Common myeloid progenitor, CD34-positive (primary cell): ENCODE data around the gene KLHL15.

ENCODE experiments used
- CTCF ChIA-PET: fragments of 350-600 bp; sonication (Branson Sonifier 250); formaldehyde crosslinking; loops from one replicate; lab custom pipeline; 2021; ENCODE audit warnings: antibody characterized with exemption; lab: Charles Lee
- POLR2A ChIA-PET: fragments of 350-600 bp; sonication (Branson Sonifier 250); formaldehyde crosslinking; loops from one replicate; lab custom pipeline; 2021; ENCODE audit warnings: antibody characterized with exemption; lab: Charles Lee
- DNase-seq, 3 donors: peaks; one replicate each; pipeline versions ENCODE4 v3.0.0 to v3.0.0-alpha.2; 2013
- H3K27ac ChIP-seq, 2 experiments: 1 replicate in 1 of 2; 2 replicates in 1 of 2; pipeline ENCODE4 v1.7.0; 2013; ENCODE audit warnings: inconsistent platforms in 2 of 2, low read length in 2 of 2, mild to moderate bottlenecking in 2 of 2, low read depth in 1 of 2, moderate library complexity in 1 of 2; ENCODE audit not compliant: severe bottlenecking in 2 of 2, insufficient read depth in 1 of 2, poor library complexity in 1 of 2
- H3K27me3 ChIP-seq, 5 experiments: replicated peaks in 2 of 5; 1 replicate in 3 of 5; 2 replicates in 2 of 5; pipeline versions ENCODE4 v1.6.1 to v1.7.0; 2013; ENCODE audit warnings: low read length in 4 of 5, mild to moderate bottlenecking in 2 of 5, moderate library complexity in 2 of 5, inconsistent platforms in 1 of 5; ENCODE audit not compliant: insufficient read depth in 5 of 5, control insufficient read depth in 4 of 5
- H3K36me3 ChIP-seq, 4 experiments: 1 replicate in 2 of 4; 2 replicates in 2 of 4; pipeline versions ENCODE4 v1.6.1 to v1.7.0; 2013; ENCODE audit warnings: low read length in 3 of 4, control low read depth in 1 of 4, mild to moderate bottlenecking in 1 of 4; ENCODE audit not compliant: control insufficient read depth in 4 of 4, insufficient read depth in 4 of 4
- H3K4me1 ChIP-seq, 4 experiments: 1 replicate in 3 of 4; 2 replicates in 1 of 4; pipeline versions ENCODE4 v1.6.1 to v1.7.1; 2013; ENCODE audit warnings: low read length in 3 of 4, mild to moderate bottlenecking in 3 of 4, control low read depth in 1 of 4, inconsistent platforms in 1 of 4, moderate library complexity in 1 of 4; ENCODE audit not compliant: control insufficient read depth in 4 of 4, insufficient read depth in 4 of 4; ENCODE audit errors: control extremely low read depth in 1 of 4
- H3K4me3 ChIP-seq, 7 experiments: 1 replicate in 4 of 7; 2 replicates in 3 of 7; pipeline versions ENCODE4 v1.5.1 to v1.7.0; 2013; ENCODE audit warnings: mild to moderate bottlenecking in 7 of 7, low read length in 6 of 7, moderate library complexity in 6 of 7, inconsistent platforms in 2 of 7, low read depth in 2 of 7, control low read depth in 1 of 7; ENCODE audit not compliant: insufficient read depth in 4 of 7, control insufficient read depth in 1 of 7; ENCODE audit errors: extremely low read depth in 1 of 7
- H3K9me3 ChIP-seq, 5 experiments: 1 replicate in 4 of 5; 2 replicates in 1 of 5; pipeline versions ENCODE4 v1.6.1 to v1.7.1; 2013; ENCODE audit warnings: low read length in 4 of 5, mild to moderate bottlenecking in 2 of 5, inconsistent platforms in 1 of 5, low read depth in 1 of 5, moderate library complexity in 1 of 5; ENCODE audit not compliant: control insufficient read depth in 4 of 5, insufficient read depth in 2 of 5; ENCODE audit errors: control extremely low read depth in 1 of 5
- WGBS: methylation state at CpG from one replicate; pipeline ENCODE4 v1.1.5; 2013; ENCODE audit not compliant: insufficient coverage; 5-methylcytosine and 5-hydroxymethylcytosine counted together

KLHL15 gene

DNA sequence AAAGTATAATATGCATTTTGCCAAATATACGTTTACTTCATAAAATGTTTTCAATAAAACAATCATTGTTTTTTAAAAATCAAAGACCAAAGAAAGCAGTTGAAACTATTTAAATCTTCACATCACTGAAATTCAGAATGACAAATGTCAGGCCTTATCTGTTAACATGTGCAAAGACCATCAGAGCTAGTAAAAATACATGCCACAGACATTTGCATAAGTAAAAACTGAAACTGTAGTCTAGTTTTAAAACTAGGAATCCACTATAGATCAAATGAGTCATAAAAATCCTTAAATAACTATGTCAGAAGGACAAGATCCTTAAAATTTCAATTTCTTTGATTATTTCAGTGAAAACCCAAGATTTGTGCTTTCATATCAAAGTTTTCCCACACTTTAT is 24.8 kb downstream of the KLHL15 start:
- Histone ChIP-seq H3K27ac (no peak overlapping the region), H3K9me3 (no peaks in the 10 kb centered on the region), H3K4me3 (no peak overlapping the region), H3K4me1 (no peaks in the 10 kb centered on the region), H3K36me3 (peaks cover 0 to 15% (median 5%) of the 10 kb centered on the region in 4 experiments), H3K27me3 (peaks cover 0 to under 1% (median 0%) of the 10 kb centered on the region in 5 experiments)
- WGBS = no CpG with 5 or more reads among the region's 1 CpG
- ChIA-PET CTCF (no interaction called here), POLR2A (no interaction called here)
- DNase-seq = no peak

DNA sequence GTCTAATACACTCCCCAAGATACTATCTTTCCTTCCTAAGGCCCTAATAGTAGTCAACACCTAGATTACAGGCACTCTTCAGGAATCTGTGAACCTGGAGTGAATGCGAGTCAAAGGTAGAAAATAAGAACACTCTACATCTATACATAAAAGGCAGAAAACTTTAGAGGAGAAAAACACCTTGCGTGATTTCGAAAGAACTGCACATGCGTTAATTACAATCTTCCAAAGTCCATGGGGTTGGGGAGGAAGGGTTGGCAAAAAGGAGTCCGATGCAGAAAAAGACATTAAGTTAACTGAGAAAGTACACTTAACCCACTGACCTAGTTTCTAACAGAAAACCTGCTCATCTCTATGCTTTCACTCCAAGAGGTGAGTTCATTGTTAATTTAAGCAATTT is 27.3 kb downstream of the KLHL15 start:
- Histone ChIP-seq H3K4me1 (no peaks in the 10 kb centered on the region), H3K27me3 (peaks cover 0 to 8% (median 0%) of the 10 kb centered on the region in 5 experiments), H3K4me3 (no peak overlapping the region), H3K9me3 (no peaks in the 10 kb centered on the region), H3K36me3 (peaks cover 0 to 8% (median 0%) of the 10 kb centered on the region in 4 experiments), H3K27ac (no peak overlapping the region)
- no peak for DNase-seq
- POLR2A ChIA-PET = no interaction called here
- CTCF ChIA-PET = interaction anchor here (1.1 to 2.0 kb wide), 2 partner anchors 26 to 54 kb away, joined by 4 read pairs; no protein-coding TSS in a partner anchor
- 100% methylated on average over 5 of the region's 5 CpGs for WGBS

DNA sequence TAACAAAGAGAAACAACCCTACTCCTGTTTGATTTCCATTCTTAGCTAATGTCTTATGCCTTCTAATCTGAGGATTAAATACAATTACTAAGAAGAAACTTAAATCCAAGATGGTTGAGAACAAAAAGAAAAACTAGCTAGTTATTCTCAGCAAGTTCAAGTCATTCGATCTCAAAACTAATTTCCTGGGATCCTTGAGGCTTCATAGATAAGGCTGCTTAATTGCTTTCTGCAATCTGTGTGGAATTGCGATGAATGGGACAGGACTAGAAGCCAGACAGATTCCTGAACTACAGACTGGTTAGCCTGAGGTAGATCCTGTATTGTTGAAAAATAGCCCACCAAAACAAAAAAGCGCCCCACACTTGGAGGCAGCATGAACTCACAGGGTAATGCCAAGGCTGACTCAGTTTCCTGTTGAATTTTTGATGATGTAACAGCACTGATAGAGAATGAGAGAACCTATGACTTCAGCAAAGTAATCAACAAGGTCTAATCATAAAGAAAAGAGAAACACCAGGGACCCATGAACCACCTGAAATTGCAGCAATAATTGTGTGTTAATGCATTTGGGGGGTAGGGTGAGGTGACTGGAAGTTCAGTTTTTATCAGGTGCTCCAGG is 33.9 kb downstream of the KLHL15 start:
- no peak for DNase-seq
- Histone ChIP-seq H3K27ac (peak overlapping the region in 1 of 2 experiments; percentile 19), H3K9me3 (no peaks in the 10 kb centered on the region), H3K36me3 (peaks cover 2 to 17% (median 4%) of the 10 kb centered on the region in 4 experiments), H3K4me1 (no peaks in the 10 kb centered on the region), H3K27me3 (peaks cover 0 to 9% (median 0%) of the 10 kb centered on the region in 5 experiments), H3K4me3 (no peak overlapping the region)
- WGBS = 91% methylated on average over 1 of the region's 3 CpGs
- POLR2A ChIA-PET = no interaction called here
- CTCF ChIA-PET = interaction anchor here (0.6 to 1.0 kb wide), 3 partner anchors 17 to 91 kb away, joined by 3 read pairs; no protein-coding TSS in a partner anchor

DNA sequence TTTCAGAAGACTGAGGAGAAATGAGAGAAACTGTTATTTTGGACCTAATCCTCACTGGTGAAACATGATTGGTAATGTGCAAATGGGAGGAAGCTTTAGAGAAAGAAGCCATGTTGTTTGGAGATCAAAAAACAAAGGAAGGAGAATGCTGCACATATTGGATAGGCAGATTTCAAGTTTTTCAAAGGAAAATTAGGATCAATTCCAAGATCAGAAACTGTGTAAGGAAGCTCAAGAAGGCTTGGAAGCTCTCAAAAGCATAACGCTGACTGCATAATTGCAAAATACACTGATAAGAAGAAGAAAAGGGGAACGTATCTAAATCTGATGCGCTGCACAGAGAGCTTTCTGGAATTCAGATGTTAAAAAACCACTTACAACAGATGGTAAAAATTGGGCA is 34.6 kb downstream of the KLHL15 start:
- WGBS = 91% methylated on average over 1 of the region's 3 CpGs
- ChIA-PET POLR2A (no interaction called here), CTCF (interaction anchor here (0.6 to 1.2 kb wide), 3 partner anchors 17 to 21 kb away, joined by 3 to 4 read pairs (median 3); no protein-coding TSS in a partner anchor)

DNA sequence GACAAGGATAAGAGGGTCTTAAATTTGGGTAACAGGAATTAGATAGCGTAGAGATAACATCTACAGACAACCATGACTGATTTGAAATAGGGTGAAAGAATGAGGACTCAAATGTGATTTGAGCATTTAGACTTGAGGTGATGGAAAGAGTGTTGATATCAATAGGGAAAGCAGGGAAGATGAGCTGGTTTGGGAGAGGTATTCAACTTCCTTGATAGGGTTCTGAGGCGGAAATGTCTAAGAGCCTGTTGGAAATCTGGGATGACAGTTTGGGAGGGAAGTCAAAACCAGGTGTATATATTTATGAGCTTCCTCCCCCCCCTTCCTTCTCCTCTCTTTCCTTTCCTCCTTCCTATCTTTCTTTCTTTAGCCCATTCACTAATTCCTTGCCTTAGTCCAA is 36.5 kb downstream of the KLHL15 start:
- H3K4me3 ChIP-seq = no peak overlapping the region
- H3K9me3 ChIP-seq = no peaks in the 10 kb centered on the region
- no peak overlapping the region for H3K27ac ChIP-seq
- 83% methylated on average over 1 of the region's 2 CpGs for WGBS
- no peaks in the 10 kb centered on the region for H3K4me1 ChIP-seq
- CTCF ChIA-PET = no interaction called here
- H3K27me3 ChIP-seq = peaks cover 0 to 5% (median 0%) of the 10 kb centered on the region in 5 experiments
- peaks cover 6 to 31% (median 14%) of the 10 kb centered on the region in 4 experiments for H3K36me3 ChIP-seq
- POLR2A ChIA-PET = no interaction called here
- DNase-seq = no peak

More for the DNA sequence above, 34.6 kb downstream of the KLHL15 start:
- no peaks in the 10 kb centered on the region for H3K4me1 ChIP-seq
- no peaks in the 10 kb centered on the region for H3K9me3 ChIP-seq
- H3K27me3 ChIP-seq = peaks cover 0 to 13% (median 0%) of the 10 kb centered on the region in 5 experiments
- peaks cover 2 to 24% (median 8%) of the 10 kb centered on the region in 4 experiments for H3K36me3 ChIP-seq
- no peak overlapping the region for H3K27ac ChIP-seq
- DNase-seq = no peak
- no peak overlapping the region for H3K4me3 ChIP-seq

DNA sequence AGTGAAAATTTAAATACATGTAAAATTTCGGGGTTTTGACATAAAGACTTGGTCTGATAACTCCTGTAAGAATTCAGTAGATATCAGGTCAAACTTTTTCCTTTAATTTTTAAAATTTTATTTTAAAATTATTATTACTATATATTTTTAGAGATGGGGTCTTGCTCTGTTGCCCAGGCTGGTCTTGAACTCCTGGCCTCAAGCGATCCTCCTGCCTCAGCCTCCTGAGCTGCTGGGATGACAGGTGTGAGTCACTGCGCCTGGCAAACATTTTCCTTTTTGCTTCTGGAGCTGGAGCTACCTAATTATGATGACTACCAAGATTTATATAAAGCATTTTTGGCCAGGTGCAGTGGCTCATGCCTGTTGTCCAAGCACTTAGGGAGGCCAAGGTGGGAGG is 37.3 kb downstream of the KLHL15 start:
- 100% methylated on average over 1 of the region's 3 CpGs for WGBS
- Histone ChIP-seq H3K4me1 (no peaks in the 10 kb centered on the region), H3K9me3 (no peaks in the 10 kb centered on the region), H3K27ac (no peak overlapping the region), H3K36me3 (peaks cover 6 to 33% (median 14%) of the 10 kb centered on the region in 4 experiments), H3K27me3 (peaks cover 0 to 9% (median 0%) of the 10 kb centered on the region in 5 experiments), H3K4me3 (no peak overlapping the region)
- POLR2A ChIA-PET = no interaction called here
- CTCF ChIA-PET = no interaction called here
- DNase-seq = no peak

DNA sequence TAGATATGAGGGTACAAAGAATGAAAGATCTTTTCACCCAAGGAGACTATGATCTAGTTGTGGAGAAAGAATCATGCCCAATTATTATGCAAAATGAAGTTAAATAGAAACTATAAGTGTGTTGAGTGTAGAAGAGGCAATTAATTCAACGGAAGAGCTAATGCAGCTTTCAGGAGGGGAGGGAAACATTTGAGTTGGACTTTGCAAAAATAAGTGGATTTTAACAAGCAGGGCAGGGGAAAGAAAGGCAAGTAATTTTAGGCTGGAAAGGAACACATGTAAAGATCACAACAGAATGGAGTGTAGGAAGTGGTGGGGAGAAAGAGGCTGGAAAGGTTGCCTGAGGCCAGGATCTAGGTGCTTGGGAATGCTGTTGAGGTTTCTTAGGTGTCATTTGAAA is 44.1 kb downstream of the KLHL15 start:
- 86% methylated on average over 1 of the region's 1 CpG for WGBS
- Histone ChIP-seq H3K27ac (no peak overlapping the region), H3K36me3 (peaks cover 4 to 22% (median 8%) of the 10 kb centered on the region in 4 experiments), H3K27me3 (peaks cover 0 to 12% (median 0%) of the 10 kb centered on the region in 5 experiments), H3K4me1 (no peaks in the 10 kb centered on the region), H3K9me3 (no peaks in the 10 kb centered on the region), H3K4me3 (no peak overlapping the region)
- CTCF ChIA-PET = no interaction called here
- POLR2A ChIA-PET = interaction anchor here (0.6 kb wide), 1 partner anchor 169 kb away, joined by 3 read pairs; no protein-coding TSS in a partner anchor
- no peak for DNase-seq
